Amniotic stem cell (primary cell): ENCODE results near the gene FBXW4.

ENCODE experiments used
- DNase-seq: peaks from one replicate; lab custom pipeline; 2025; lab: John Stamatoyannopoulos, UW

FBXW4 gene

DNA sequence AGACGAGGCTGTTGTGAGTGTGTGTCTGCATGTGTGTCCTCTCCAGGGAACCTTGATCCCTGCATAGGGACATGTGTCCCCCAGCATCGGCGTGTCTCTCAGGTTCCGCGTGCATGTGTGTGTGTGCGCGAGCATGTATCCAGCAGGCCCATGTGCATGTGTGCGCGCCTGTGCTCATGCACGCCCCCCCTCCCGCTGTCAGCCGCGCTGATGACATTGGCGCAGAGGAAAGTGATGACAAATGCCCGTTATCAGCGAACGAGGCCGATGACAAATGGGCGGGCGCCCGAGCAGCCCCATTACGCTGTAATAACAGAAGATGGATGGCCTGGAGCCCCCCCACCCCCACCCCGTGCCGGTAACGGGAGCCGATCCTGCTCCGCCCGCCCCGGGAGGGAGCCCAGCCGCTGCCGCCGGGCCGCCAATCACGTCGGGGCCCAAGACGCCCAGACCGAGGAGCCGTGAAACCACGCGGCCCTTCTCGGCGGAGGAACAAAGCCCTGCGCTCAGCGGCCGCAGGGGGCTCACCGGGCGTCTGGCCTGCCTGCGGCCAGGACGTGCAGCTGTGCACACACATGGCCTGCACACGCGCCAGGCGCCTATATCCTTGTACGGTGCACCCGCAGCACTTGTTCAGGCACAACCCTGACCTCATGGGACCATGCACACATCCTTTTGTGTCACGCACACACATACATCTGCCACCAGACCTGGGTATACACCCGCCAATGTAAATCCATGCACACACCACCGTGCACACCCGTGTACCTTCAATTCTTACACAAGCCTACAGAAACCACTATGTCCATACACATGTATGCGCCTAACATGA, 128.4 kb downstream of the FBXW4 start:
- DNase-seq: no peak

GRCh38 chr10:101565936-101566332, 129.0 kb downstream of the FBXW4 start:
- DNase-seq: no peak

DNA sequence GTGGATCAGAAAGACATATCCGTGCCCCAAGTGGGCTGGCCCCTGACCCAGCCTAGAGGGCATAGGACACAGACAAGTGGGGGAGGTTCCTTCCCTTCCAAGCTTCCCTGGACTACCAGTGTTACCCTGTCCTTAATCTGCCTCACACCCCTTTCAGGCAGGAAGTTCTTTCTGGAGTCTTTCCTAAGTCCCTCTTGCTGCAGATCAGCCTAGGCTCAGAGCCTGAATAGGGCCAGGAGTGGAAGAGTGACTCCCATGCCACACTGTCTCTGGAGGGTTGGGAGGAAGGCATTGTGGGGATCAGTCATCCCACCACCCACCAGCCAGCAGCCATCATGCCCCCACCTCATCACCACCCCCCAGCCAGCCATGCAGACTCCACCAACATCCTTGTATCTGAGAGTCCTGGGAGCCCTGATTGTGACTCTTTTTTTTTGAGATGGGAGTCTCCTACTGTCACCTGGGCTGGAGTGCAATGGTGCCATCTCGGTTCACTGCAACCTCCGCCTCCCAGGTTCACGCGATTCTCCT, 129.5 kb downstream of the FBXW4 start:
- DNase-seq: no peak

- no peak for DNase-seq
Measured at GRCh38 chr10:101564490-101564991, 130.4 kb downstream of the FBXW4 start.

GRCh38 chr10:101563497-101564040, 131.4 kb downstream of the FBXW4 start:
- DNase-seq: no peak

GRCh38 chr10:101563007-101563406, 132.0 kb downstream of the FBXW4 start:
- no peak for DNase-seq

GRCh38 chr10:101562231-101562630, 132.7 kb downstream of the FBXW4 start:
- DNase-seq: no peak

DNA sequence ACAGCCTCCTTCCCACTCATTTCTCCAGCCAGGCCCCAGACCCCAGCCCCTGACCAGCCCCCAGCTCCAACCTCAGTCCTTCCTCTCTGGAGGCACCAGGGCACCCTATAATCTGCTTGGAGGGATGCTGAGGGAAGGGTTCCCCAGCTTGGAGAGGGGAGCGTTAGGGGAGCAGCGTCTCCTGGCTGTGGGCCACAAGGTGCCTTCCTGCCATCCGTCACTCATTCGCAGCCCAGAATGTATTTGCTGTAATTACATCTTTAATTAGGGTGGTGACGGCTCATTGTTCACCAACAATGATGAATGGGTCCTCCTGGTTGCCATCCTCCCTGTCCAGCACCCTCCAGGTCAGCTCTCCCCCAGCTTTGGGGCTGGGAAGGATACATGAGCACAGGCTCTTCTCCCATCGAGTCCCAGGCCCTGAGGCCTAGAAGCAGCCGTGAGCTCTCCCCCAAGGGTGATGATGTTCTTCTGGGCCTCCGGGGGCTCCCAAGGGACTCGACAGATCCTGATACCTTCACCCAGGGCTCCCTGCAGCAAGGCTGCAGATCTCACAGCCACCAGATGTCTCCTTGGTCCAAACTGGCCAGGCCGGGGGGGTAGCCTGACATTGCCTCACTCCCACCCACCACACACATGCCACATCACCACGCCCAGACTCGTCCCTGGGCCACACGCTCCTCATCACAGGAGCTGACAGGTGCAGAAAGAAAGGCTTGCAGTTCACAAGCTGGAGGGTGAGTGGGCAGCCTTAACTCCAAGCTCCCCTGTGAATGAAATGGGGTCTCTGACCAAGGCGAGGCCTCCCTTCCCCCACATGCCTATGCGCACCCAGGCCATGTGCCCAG, 133.7 kb downstream of the FBXW4 start:
- DNase-seq: no peak
